ENCODE data around the gene UBL7. TPM values are rescaled to one million over a fixed set of nuclear protein-coding genes. Genes with fewer than 3 reads are reported as not detected.
"Not testable (repeated sequence)": the region's sequence is repeated elsewhere in the genome, so short reads cannot be mapped to it uniquely, and the experiment has no call there.

Gene UBL7
- total and polyA plus RNA-seq, 10 of the 15 experiments (the other 5 are each of a cell fraction or from before 2014, with no cell fraction given): 25.9 to 145 (median 90.1) TPM

GRCh38 chr15:74458473-74458872 lies 2.5 kb downstream of the UBL7 start (continued):
- TF ChIP-seq ZBTB40 (IDR thresholded peaks at IDR 0.05; ENCODE audit: borderline replicate concordance) (no peak), JUND (IDR thresholded peaks at IDR 0.05; ENCODE audit: low read depth, low read length) (no peak), REST (IDR thresholded peaks at IDR 0.05; ENCODE audit: low read depth, low read length) (no peak), SKIL (IDR thresholded peaks at IDR 0.05; ENCODE audit: low read depth, poor library complexity, severe bottlenecking) (no peak), TCF7 (IDR thresholded peaks at IDR 0.05; ENCODE audit: borderline replicate concordance) (no peak)

GRCh38 chr15:74457036-74457435 lies 3.9 kb downstream of the UBL7 start:
- H3K9me3 ChIP-seq (replicated peaks; ENCODE audit: control insufficient read depth, insufficient read depth, low read length); ATAC-seq; DNase-seq (ENCODE audit: low read depth, low spot score); BruUV-seq (replicated peaks); H3K4me3 ChIP-seq; H4K20me1 ChIP-seq (ENCODE audit: control insufficient read depth, insufficient read depth); H3K4me2 ChIP-seq (ENCODE audit: control insufficient read depth, insufficient read depth); H3K9ac ChIP-seq (ENCODE audit: control insufficient read depth, insufficient read depth, low read length); H3K27me3 ChIP-seq (replicated peaks in 1 of 2; ENCODE audit: control insufficient read depth in 2 of 2, insufficient read depth in 2 of 2, low read length in 1 of 2); H3K27ac ChIP-seq (ENCODE audit: control insufficient read depth, insufficient read depth); in situ Hi-C loops (cut with MboI); intact Hi-C loops (cut with micrococcal nuclease; ENCODE audit: unreplicated experiment); H2AFZ ChIP-seq (ENCODE audit: control insufficient read depth, low read depth, low read length); FAIRE-seq: not testable (repeated sequence)
- ChIA-PET POLR2A (interaction anchor here (0.6 to 0.7 kb wide), 2 partner anchors 28 to 469 kb away, joined by 3 to 6 read pairs; no protein-coding TSS in a partner anchor), CTCF (interaction anchor here (0.7 to 2.6 kb wide), 4 partner anchors 15 to 311 kb away, joined by 3 to 11 read pairs (median 4); no protein-coding TSS in a partner anchor), RAD21 (ENCODE audit: unreplicated experiment) (interaction anchor here (0.6 kb wide), 1 partner anchor 1389 kb away, joined by 3 read pairs; no protein-coding TSS in a partner anchor), SMC1A (ENCODE audit: uncharacterized antibody, unreplicated experiment) (interaction anchor here (0.7 to 1.1 kb wide), 2 partner anchors 9 to 17 kb away, joined by 4 to 5 read pairs; no protein-coding TSS in a partner anchor)
- H3K79me2 ChIP-seq (ENCODE audit: control insufficient read depth, insufficient read depth, low read length): peaks cover 43% of the 10 kb centered on the region
- H3K4me1 ChIP-seq (ENCODE audit: control insufficient read depth, insufficient read depth, low read length): peaks cover 24% of the 10 kb centered on the region
- 98% methylated on average over 10 of the region's 10 CpGs for WGBS (ENCODE audit: insufficient coverage, insufficient replicate concordance, low lambda C conversion rate, missing lambda C conversion rate)
- peaks cover 6 to 23% of the 10 kb centered on the region in 2 experiments for H3K36me3 ChIP-seq (ENCODE audit: control insufficient read depth in 2 of 2, insufficient read depth in 2 of 2, low read length in 1 of 2)

Data from GM12878 (cell line).